ENCODE measurements around the gene DBF4.

The DBF4 gene

GRCh38 chr7:87948371-87948770, 72.1 kb downstream of the DBF4 start:
- no peak for DNase-seq (ENCODE audit: low read depth in 2 of 2)
